Lower leg skin (tissue), 3 donors: ENCODE data around the gene ARHGAP44.

Experiments
- CTCF ChIP-seq, 3 donors: fragments of 450-650 bp; IDR thresholded peaks; one replicate each; pipeline ENCODE4 v1.5.1; 2016; ENCODE audit warnings: antibody characterized with exemption in 3 of 3, mild to moderate bottlenecking in 3 of 3, moderate library complexity in 2 of 3
- POLR2A ChIP-seq, 2 donors: fragments of 450-650 bp; IDR thresholded peaks; one replicate each; pipeline ENCODE4 v1.6.1; 2016 to 2017; ENCODE audit warnings: antibody characterized with exemption in 2 of 2, mild to moderate bottlenecking in 1 of 2, moderate library complexity in 1 of 2

DNA sequence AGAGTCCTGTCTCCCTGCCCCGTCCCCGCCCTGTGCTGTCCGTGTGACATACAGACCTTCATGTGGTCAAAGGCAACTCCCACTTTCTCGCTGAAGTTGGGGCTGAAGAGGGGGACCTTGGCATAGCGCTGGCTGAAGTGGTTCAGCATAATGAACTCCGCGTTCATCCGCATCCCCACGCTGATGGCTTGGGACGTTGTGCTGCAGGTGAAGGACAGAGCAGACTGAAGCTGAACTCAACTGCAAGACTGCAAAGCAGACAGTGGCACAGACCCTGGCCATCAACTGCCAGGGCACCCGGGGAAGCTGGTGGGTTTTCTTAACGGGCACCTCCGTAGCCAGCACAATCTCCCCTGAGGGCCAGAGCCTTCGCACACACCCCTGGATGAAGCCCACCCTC, 204.3 kb downstream of the ARHGAP44 start:
- TF ChIP-seq CTCF (IDR thresholded peaks at IDR 0.05), result no peak
- no peak for TF ChIP-seq POLR2A (IDR thresholded peaks at IDR 0.05)
